ENCODE data around the gene METAP2. TPM values are rescaled to one million over a fixed set of nuclear protein-coding genes. Genes with fewer than 3 reads are reported as not detected.
A peak's percentile ranks its signal among the peaks of the same experiment; 100 is the strongest.

METAP2 gene
- polyA plus RNA-seq, 3 donors, result 17.0 to 26.0 (median 19.9) TPM

GRCh38 chr12:95473231-95473883 lies 595 bp upstream of the METAP2 start:
- Mint-ChIP-seq H3K9me3 (no peaks in the 10 kb centered on the region), H3K27me3 (ENCODE audit: low read depth in 3 of 3) (peaks cover 0 to 4% (median 3%) of the 10 kb centered on the region in 3 donors), H3K4me1 (peaks cover 31% of the 10 kb centered on the region), H3K4me3 (peak overlapping the region; percentile 100), H3K27ac (peak overlapping the region; percentile 97 to 100 (median 98)), H3K36me3 (peaks cover 22 to 25% of the 10 kb centered on the region in 2 donors)
- under 1% methylated on average over 12 of the region's 23 CpGs for WGBS (ENCODE audit: insufficient coverage)
- DNase-seq, result peak; percentile 16 to 41 (median 31)
- Histone ChIP-seq H3K4me1 (ENCODE audit: control insufficient read depth in 1 of 2, insufficient read depth in 2 of 2, low read length in 2 of 2) (peaks cover 19 to 23% of the 10 kb centered on the region in 2 donors), H3K4me3 (replicated peaks in 1 of 3; ENCODE audit: low read depth in 2 of 3, low read length in 3 of 3) (peak overlapping the region; percentile 61 to 86 (median 70)), H3K79me2 (ENCODE audit: insufficient read depth, low read length) (peaks cover 43% of the 10 kb centered on the region), H3K27ac (ENCODE audit: low read depth in 1 of 2, low read length in 2 of 2) (peak overlapping the region; percentile 63 to 92), H3K9ac (ENCODE audit: insufficient read depth, low read length, poor library complexity, severe bottlenecking) (peak overlapping the region; percentile 94), H3K27me3 (ENCODE audit: control insufficient read depth in 2 of 2, insufficient read depth in 2 of 2, low read length in 2 of 2) (no peaks in the 10 kb centered on the region), H4K20me1 (ENCODE audit: insufficient read depth, low read length) (no peaks in the 10 kb centered on the region), H2AFZ (ENCODE audit: insufficient read depth, low read depth, low read length, poor library complexity, severe bottlenecking) (peak overlapping the region; percentile 89), H3K4me2 (replicated peaks; ENCODE audit: extremely low read depth, low read length, poor library complexity, severe bottlenecking) (peak overlapping the region; percentile 90), H3K9me3 (replicated peaks in 1 of 2; ENCODE audit: control insufficient read depth in 1 of 2, insufficient read depth in 1 of 2, low read length in 2 of 2) (no peaks in the 10 kb centered on the region), H3K36me3 (replicated peaks in 1 of 2; ENCODE audit: control insufficient read depth in 1 of 2, insufficient read depth in 2 of 2, low read length in 2 of 2) (peaks cover 16 to 25% of the 10 kb centered on the region in 2 donors)
- TF ChIP-seq, protein P1, sequence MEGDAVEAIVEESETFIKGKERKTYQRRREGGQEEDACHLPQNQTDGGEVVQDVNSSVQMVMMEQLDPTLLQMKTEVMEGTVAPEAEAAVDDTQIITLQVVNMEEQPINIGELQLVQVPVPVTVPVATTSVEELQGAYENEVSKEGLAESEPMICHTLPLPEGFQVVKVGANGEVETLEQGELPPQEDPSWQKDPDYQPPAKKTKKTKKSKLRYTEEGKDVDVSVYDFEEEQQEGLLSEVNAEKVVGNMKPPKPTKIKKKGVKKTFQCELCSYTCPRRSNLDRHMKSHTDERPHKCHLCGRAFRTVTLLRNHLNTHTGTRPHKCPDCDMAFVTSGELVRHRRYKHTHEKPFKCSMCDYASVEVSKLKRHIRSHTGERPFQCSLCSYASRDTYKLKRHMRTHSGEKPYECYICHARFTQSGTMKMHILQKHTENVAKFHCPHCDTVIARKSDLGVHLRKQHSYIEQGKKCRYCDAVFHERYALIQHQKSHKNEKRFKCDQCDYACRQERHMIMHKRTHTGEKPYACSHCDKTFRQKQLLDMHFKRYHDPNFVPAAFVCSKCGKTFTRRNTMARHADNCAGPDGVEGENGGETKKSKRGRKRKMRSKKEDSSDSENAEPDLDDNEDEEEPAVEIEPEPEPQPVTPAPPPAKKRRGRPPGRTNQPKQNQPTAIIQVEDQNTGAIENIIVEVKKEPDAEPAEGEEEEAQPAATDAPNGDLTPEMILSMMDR (IDR thresholded peaks at IDR 0.05), result no peak
- intact Hi-C loops (cut with micrococcal nuclease), result no loop called here

- H3K4me1 ChIP-seq (ENCODE audit: control insufficient read depth in 1 of 2, insufficient read depth in 2 of 2, low read length in 2 of 2), result peaks cover 19 to 23% of the 10 kb centered on the region in 2 donors
Observed at GRCh38 chr12:95474660-95474958, 657 bp downstream of the METAP2 start.

More at GRCh38 chr12:95474660-95474958, 657 bp downstream of the METAP2 start:
- peak overlapping the region; percentile 90 for H3K4me2 ChIP-seq (replicated peaks; ENCODE audit: extremely low read depth, low read length, poor library complexity, severe bottlenecking)
- H3K9me3 ChIP-seq (replicated peaks in 1 of 2; ENCODE audit: control insufficient read depth in 1 of 2, insufficient read depth in 1 of 2, low read length in 2 of 2), result no peaks in the 10 kb centered on the region
- peaks cover 40% of the 10 kb centered on the region for H3K4me1 Mint-ChIP-seq
- H3K79me2 ChIP-seq (ENCODE audit: insufficient read depth, low read length), result peaks cover 56% of the 10 kb centered on the region
- peaks cover 9% of the 10 kb centered on the region for H4K20me1 ChIP-seq (ENCODE audit: insufficient read depth, low read length)
- H3K27me3 Mint-ChIP-seq (ENCODE audit: low read depth in 3 of 3), result peaks cover 0 to 2% (median 0%) of the 10 kb centered on the region in 3 donors
- H3K4me3 Mint-ChIP-seq, result peak overlapping the region; percentile 100
- H3K9me3 Mint-ChIP-seq, result no peaks in the 10 kb centered on the region
- peak overlapping the region; percentile 61 to 86 (median 70) for H3K4me3 ChIP-seq (replicated peaks in 1 of 3; ENCODE audit: low read depth in 2 of 3, low read length in 3 of 3)
- DNase-seq, result no peak
- H2AFZ ChIP-seq (ENCODE audit: insufficient read depth, low read depth, low read length, poor library complexity, severe bottlenecking), result peak overlapping the region; percentile 89
- peaks cover 26 to 35% of the 10 kb centered on the region in 2 donors for H3K36me3 ChIP-seq (replicated peaks in 1 of 2; ENCODE audit: control insufficient read depth in 1 of 2, insufficient read depth in 2 of 2, low read length in 2 of 2)
- H3K27ac ChIP-seq (ENCODE audit: low read depth in 1 of 2, low read length in 2 of 2), result peak overlapping the region; percentile 63 to 92
- H3K36me3 Mint-ChIP-seq, result peaks cover 28 to 36% of the 10 kb centered on the region in 2 donors
- no peaks in the 10 kb centered on the region for H3K27me3 ChIP-seq (ENCODE audit: control insufficient read depth in 2 of 2, insufficient read depth in 2 of 2, low read length in 2 of 2)
- WGBS (ENCODE audit: insufficient coverage), result 0% methylated on average over 2 of the region's 16 CpGs
- H3K27ac Mint-ChIP-seq, result peak overlapping the region; percentile 97 to 100 (median 98)
- peak overlapping the region; percentile 94 for H3K9ac ChIP-seq (ENCODE audit: insufficient read depth, low read length, poor library complexity, severe bottlenecking)
- intact Hi-C loops (cut with micrococcal nuclease), result no loop called here
- TF ChIP-seq, protein P1 (IDR thresholded peaks at IDR 0.05), result no peak
